Central memory CD4-positive, alpha-beta T cell (primary cell): ENCODE results near the gene NUB1.

Experiments
- DNase-seq: peaks from one replicate; pipeline ENCODE4 v3.0.0; 2022

The NUB1 gene

GRCh38 chr7:151347200-151347599 is 5.6 kb downstream of the NUB1 start:
- DNase-seq, result no peak

GRCh38 chr7:151348970-151349369 is 7.4 kb downstream of the NUB1 start:
- DNase-seq, result no peak

- no peak for DNase-seq
Measured at GRCh38 chr7:151349507-151349853, 7.9 kb downstream of the NUB1 start.

GRCh38 chr7:151351027-151351426 is 9.4 kb downstream of the NUB1 start:
- no peak for DNase-seq

- DNase-seq, result peak; percentile 86
Measured at GRCh38 chr7:151351967-151352366, 10.4 kb downstream of the NUB1 start.

- DNase-seq, result no peak
Measured at GRCh38 chr7:151352512-151352911, 10.9 kb downstream of the NUB1 start.

GRCh38 chr7:151361193-151361959 is 19.8 kb downstream of the NUB1 start:
- DNase-seq, result no peak

- no peak for DNase-seq
Measured at GRCh38 chr7:151363182-151363581, 21.6 kb downstream of the NUB1 start.

GRCh38 chr7:151366166-151366879 is 24.7 kb downstream of the NUB1 start:
- no peak for DNase-seq

- no peak for DNase-seq
Measured at GRCh38 chr7:151366880-151367222, 25.2 kb downstream of the NUB1 start.

- no peak for DNase-seq
Measured at GRCh38 chr7:151367284-151367683, 25.7 kb downstream of the NUB1 start.

GRCh38 chr7:151368136-151368571 is 26.5 kb downstream of the NUB1 start:
- DNase-seq, result peak; percentile 70

- DNase-seq, result no peak
Measured at GRCh38 chr7:151371266-151371665, 29.7 kb downstream of the NUB1 start.

- no peak for DNase-seq
Measured at GRCh38 chr7:151372612-151373265, 31.1 kb downstream of the NUB1 start.

- DNase-seq, result no peak
Measured at GRCh38 chr7:151373599-151373998, 32.0 kb downstream of the NUB1 start.

GRCh38 chr7:151374139-151374538 is 32.5 kb downstream of the NUB1 start:
- no peak for DNase-seq

- DNase-seq, result no peak
Measured at GRCh38 chr7:151374726-151375125, 33.1 kb downstream of the NUB1 start.

GRCh38 chr7:151375530-151376217 is 34.1 kb downstream of the NUB1 start:
- DNase-seq, result no peak

- no peak for DNase-seq
Measured at GRCh38 chr7:151376218-151376902, 34.7 kb downstream of the NUB1 start.

- DNase-seq, result no peak
Measured at GRCh38 chr7:151377406-151377805, 35.8 kb downstream of the NUB1 start.

GRCh38 chr7:151378011-151378410 is 36.4 kb downstream of the NUB1 start:
- no peak for DNase-seq

- no peak for DNase-seq
Measured at GRCh38 chr7:151378496-151379192, 37.0 kb downstream of the NUB1 start.
